Stomach (tissue), 19 donors: ENCODE data around the gene AJAP1. TPM values are rescaled to one million over a fixed set of nuclear protein-coding genes. Genes with fewer than 3 reads are reported as not detected.

Experiments
- DNase-seq, 2 donors: peaks; one replicate each; pipeline versions ENCODE4 v3.0.0 to v3.0.0-alpha.2; 2013 to 2019
- H3K27ac ChIP-seq, 5 donors: fragments of 200-600 bp in 4 of 5; sonication (generic) in 4 of 5; one replicate each; pipeline ENCODE4 v1.5.1; 2013 to 2019; ENCODE audit warnings: mild to moderate bottlenecking in 1 of 5, moderate library complexity in 1 of 5
- H3K27me3 ChIP-seq, 3 donors: fragments of 200-600 bp; sonication (generic); one replicate each; pipeline ENCODE4 v1.5.1; 2017 to 2019; ENCODE audit warnings: mixed run types in 1 of 3
- H3K36me3 ChIP-seq, 4 donors: fragments of 200-600 bp; sonication (generic); 1 replicate in 3 of 4; 2 replicates in 1 of 4; pipeline ENCODE4 v1.5.1; 2016 to 2019
- H3K4me1 ChIP-seq, 4 donors: fragments of 200-600 bp; sonication (generic); one replicate each; pipeline ENCODE4 v1.5.1; 2016 to 2019
- H3K4me3 ChIP-seq, 4 donors: fragments of 200-600 bp; sonication (generic) in 3 of 4; one replicate each; pipeline ENCODE4 v1.5.1; 2016 to 2019; ENCODE audit warnings: mild to moderate bottlenecking in 1 of 4
- H3K9me3 ChIP-seq, 4 donors: fragments of 200-600 bp; sonication (generic); one replicate each; pipeline ENCODE4 v1.5.1; 2016 to 2019
- CTCF ChIP-seq, 7 experiments: fragments of 450-650 bp in 4 of 7; fragments of 200-600 bp in 3 of 7; sonication (generic) in 3 of 7; IDR thresholded peaks; one replicate each; pipeline ENCODE4 v1.5.1; 2016 to 2019; ENCODE audit warnings: antibody characterized with exemption in 7 of 7, control low read depth in 2 of 7, mild to moderate bottlenecking in 1 of 7
- EP300 ChIP-seq: sonication (generic); formaldehyde crosslinking; IDR thresholded peaks from one replicate; pipeline ENCODE4 v1.6.1; 2017; ENCODE audit warnings: antibody characterized with exemption
- POLR2A ChIP-seq, 4 donors: fragments of 450-650 bp; IDR thresholded peaks; one replicate each; pipeline ENCODE4 v1.6.1; 2016; ENCODE audit warnings: antibody characterized with exemption in 4 of 4, control low read depth in 2 of 4, mild to moderate bottlenecking in 1 of 4, moderate library complexity in 1 of 4
- POLR2AphosphoS5 ChIP-seq, 3 donors: sonication (generic); formaldehyde crosslinking; IDR thresholded peaks; one replicate each; pipeline ENCODE4 v1.6.1; 2016; ENCODE audit warnings: antibody characterized with exemption in 3 of 3
- WGBS, 5 donors: extraction: QIAGEN DNeasy Blood & Tissue Kit in 3 of 5; methylation state at CpG; one replicate each; pipeline versions ENCODE4 v1.1.5 to v1.1.7; 2013 to 2018; 5-methylcytosine and 5-hydroxymethylcytosine counted together
- intact Hi-C: fragments of 100-400 bp; cut with DNase I; formaldehyde crosslinking; loops from one replicate; pipeline ENCODE4 v1.15.1; 2023; ENCODE audit warnings: low total_unique reads
- long read RNA-seq, 10 donors: transcript quantifications; one replicate each; lab custom pipeline, GENCODE V29; 2026
- polyA plus RNA-seq, 3 donors: library from polyadenylated mRNA; stranded (reverse); fragments of 200-250 nt; gene quantifications; one replicate each; pipeline ENCODE4 v1.2.3, GENCODE V29; 2013
- total RNA-seq, 5 donors: library from RNA; depleted of rRNA; stranded (reverse); fragments of >200 nt; gene quantifications; one replicate each; pipeline versions ENCODE4 v1.1.0 to v1.2.3, GENCODE V29; 2014 to 2016
- donor health status: healthy with polysubstance abuse.
- donor health status: Bipolar disorder and iron deficiency.
- donor health status: healthy.

Gene AJAP1, protein sequence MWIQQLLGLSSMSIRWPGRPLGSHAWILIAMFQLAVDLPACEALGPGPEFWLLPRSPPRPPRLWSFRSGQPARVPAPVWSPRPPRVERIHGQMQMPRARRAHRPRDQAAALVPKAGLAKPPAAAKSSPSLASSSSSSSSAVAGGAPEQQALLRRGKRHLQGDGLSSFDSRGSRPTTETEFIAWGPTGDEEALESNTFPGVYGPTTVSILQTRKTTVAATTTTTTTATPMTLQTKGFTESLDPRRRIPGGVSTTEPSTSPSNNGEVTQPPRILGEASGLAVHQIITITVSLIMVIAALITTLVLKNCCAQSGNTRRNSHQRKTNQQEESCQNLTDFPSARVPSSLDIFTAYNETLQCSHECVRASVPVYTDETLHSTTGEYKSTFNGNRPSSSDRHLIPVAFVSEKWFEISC
- 1 to 10 TPM in 1 of 5 donors, under 1 TPM in 1, not detected in 3; 0.14 to 1.1 TPM for total RNA-seq
- under 1 TPM; 0.10 to 0.31 (median 0.12) TPM for polyA plus RNA-seq
- long read RNA-seq, donor 1, result 0 reads
- long read RNA-seq, donor 2, result 0 reads
- long read RNA-seq, donor 3, result 0 reads
- long read RNA-seq, donor 4, result 0 reads
- long read RNA-seq, donor 5, full-length matches to known transcripts, result 1 of 1 reads
- long read RNA-seq, donor 5, partial matches to known transcripts, result 0 of 1 reads
- long read RNA-seq, donor 5, other reads (novel, unspliced or antisense), result 0 of 1 reads
- long read RNA-seq, donor 6, result 0 reads
- long read RNA-seq, donor 7, result 0 reads
- long read RNA-seq, donor 8, full-length matches to known transcripts, result 1 of 1 reads
- long read RNA-seq, donor 8, partial matches to known transcripts, result 0 of 1 reads
- long read RNA-seq, donor 8, other reads (novel, unspliced or antisense), result 0 of 1 reads
- long read RNA-seq, donor 9, result 0 reads
- long read RNA-seq, donor 10, result 0 reads

DNA sequence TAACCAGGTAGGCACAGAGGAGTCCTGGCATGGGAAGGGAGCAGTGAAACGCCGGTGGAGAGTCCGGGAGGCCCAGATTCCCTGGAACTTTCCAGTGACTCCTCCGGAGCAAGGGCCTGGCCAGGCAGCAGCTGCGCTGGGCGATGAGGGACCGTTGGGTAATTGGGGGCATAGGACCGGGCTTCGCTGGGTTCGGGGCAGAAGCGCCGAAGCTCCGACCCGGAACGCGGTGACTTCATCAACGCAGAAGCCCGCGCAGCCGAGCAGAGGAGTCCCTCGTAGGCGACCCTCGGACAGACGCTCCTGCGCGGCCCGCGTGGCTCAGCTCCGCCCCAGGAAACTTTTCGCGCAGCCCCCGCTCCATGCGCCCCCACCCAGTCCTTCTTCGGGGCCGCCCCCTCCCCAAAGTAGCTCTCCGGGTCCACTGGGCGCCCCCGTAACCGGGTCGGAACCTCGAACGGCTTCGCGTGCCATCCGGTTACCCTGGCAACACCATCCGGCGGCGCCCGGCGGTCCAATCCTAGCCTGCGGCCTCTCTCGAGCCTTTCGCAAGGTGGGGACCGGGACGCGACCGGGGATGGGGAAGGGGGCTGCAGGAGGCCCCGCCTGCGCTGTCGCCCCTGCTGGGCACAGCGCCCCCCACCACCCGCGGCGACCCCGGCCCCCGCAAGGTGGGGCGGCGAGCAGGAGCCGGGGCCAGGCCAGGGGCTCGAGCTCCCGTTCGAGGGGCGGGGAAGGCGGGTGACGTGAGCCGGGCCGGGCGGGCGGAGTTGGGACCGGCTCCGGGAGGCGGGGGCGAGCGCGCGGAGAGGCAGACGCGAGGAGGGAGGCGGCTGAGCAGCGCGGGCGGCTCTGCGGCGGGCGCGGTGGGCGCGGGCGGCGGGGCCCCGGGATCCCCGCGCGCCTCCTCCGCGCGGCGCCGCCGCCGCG lies at the start of gene AJAP1:
Gene AJAP1 (plus strand): TSS at position 814 of the 930 bp plus-strand sequence. CDS start 817 bp downstream, outside the sequence.
- DNase-seq, result peak in 1 of 2 donors; percentile 54
- 3 to 13% (median 4%) methylated on average over 19 to 111 of the region's 112 CpGs for WGBS, 5 donors
- no peaks in the 10 kb centered on the region for H3K36me3 ChIP-seq
- H3K27me3 ChIP-seq, result peaks cover 17 to 99% (median 54%) of the 10 kb centered on the region in 3 donors
- H3K4me3 ChIP-seq, result peak within 1 kb of the TSS; percentile 31 to 38 (median 36)
- H3K9me3 ChIP-seq, result no peaks in the 10 kb centered on the region
- peaks cover 0 to 35% (median 19%) of the 10 kb centered on the region in 4 donors for H3K4me1 ChIP-seq
- TF ChIP-seq POLR2AphosphoS5 (IDR thresholded peaks at IDR 0.05) (no peak), POLR2A (IDR thresholded peaks at IDR 0.05) (no peak), CTCF (IDR thresholded peaks at IDR 0.05) (no peak), EP300 (no peak)
- no peak within 1 kb of the TSS for H3K27ac ChIP-seq
- intact Hi-C loops, result no loop called here

GRCh38 chr1:4605158-4605557 lies 49.3 kb upstream of the AJAP1 start:
- TF ChIP-seq EP300 (no peak), POLR2A (IDR thresholded peaks at IDR 0.05) (no peak), CTCF (IDR thresholded peaks at IDR 0.05) (no peak), POLR2AphosphoS5 (IDR thresholded peaks at IDR 0.05) (no peak)
- DNase-seq, result no peak
- Histone ChIP-seq H3K36me3 (no peaks in the 10 kb centered on the region), H3K4me3 (no peak overlapping the region), H3K4me1 (no peaks in the 10 kb centered on the region), H3K27me3 (peaks cover 0 to 90% (median 35%) of the 10 kb centered on the region in 3 donors), H3K9me3 (peaks cover 0 to 18% (median 15%) of the 10 kb centered on the region in 4 donors), H3K27ac (no peak overlapping the region)
- intact Hi-C loops, result no loop called here
- 42 to 71% (median 58%) methylated on average over 3 to 6 of the region's 6 CpGs for WGBS, 5 donors

DNA sequence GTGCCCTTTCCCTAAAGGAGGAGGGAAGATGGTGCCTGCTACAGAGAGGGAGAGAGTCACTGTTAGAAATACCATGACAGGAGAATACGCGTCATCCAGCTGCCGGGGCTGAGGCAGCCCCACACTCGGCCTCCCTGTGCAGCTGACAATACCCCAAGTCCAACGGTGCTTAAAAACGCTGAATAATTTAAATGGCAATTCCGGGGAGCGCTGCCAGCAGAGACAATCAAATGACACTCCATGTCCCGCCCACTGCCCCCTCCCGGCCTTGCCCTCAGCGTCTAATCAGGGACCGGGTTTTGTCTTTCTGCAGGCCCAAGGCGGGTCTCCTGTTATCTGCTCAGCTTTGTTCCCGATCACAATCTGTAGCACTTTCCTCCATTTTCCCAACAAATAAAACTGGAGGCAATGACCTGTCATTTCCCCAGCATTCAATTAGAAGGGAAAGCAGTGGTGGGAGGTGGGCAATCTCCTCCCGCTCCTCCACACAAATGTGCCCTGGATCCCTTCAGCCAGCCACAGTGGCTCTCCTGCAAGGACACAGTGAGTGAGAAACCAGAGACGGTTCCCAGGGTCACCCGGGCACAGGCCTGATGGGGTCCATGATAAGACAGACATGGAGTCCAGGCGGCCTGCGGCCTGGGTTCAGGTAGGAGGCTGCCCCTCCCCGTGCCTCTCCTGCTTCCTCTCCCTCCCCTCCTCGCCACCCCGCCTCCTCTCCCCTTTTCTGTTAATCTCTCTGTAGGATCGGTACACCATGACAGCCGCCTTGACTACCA lies 42.7 kb upstream of the AJAP1 start:
- Histone ChIP-seq H3K36me3 (no peaks in the 10 kb centered on the region), H3K9me3 (peaks cover 2 to 37% (median 27%) of the 10 kb centered on the region in 4 donors), H3K27me3 (peaks cover 0 to 42% (median 0%) of the 10 kb centered on the region in 3 donors), H3K4me3 (no peak overlapping the region), H3K27ac (no peak overlapping the region), H3K4me1 (no peaks in the 10 kb centered on the region)
- WGBS, 5 donors, result 60 to 72% (median 64%) methylated on average over 19 to 24 of the region's 24 CpGs
- intact Hi-C loops, result no loop called here
- no peak for DNase-seq
- TF ChIP-seq CTCF (IDR thresholded peaks at IDR 0.05) (no peak), POLR2AphosphoS5 (IDR thresholded peaks at IDR 0.05) (no peak), POLR2A (IDR thresholded peaks at IDR 0.05) (no peak), EP300 (no peak)
